ENCODE measurements around the gene IFITM10. TPM values are rescaled to one million over a fixed set of nuclear protein-coding genes. Genes with fewer than 3 reads are reported as not detected.

The IFITM10 gene
- total RNA-seq, 1 donor, result 18.1 TPM

GRCh38 chr11:1705126-1706052 is 45.0 kb downstream of the IFITM10 start:
- Histone ChIP-seq H3K4me2 (ENCODE audit: insufficient read depth, low read length) (no peak overlapping the region), H3K9me3 (ENCODE audit: low read depth, low read length) (peaks cover 4% of the 10 kb centered on the region), H2AFZ (ENCODE audit: low read length) (no peak overlapping the region), H3K27me3 (ENCODE audit: insufficient read depth, low read length) (peaks cover 22% of the 10 kb centered on the region), H3K27ac (ENCODE audit: low read depth, low read length) (no peak overlapping the region), H4K20me1 (ENCODE audit: insufficient read depth, low read length) (no peaks in the 10 kb centered on the region), H3K36me3 (ENCODE audit: insufficient read depth, low read length) (no peaks in the 10 kb centered on the region), H3K79me2 (ENCODE audit: insufficient read depth, low read length) (no peaks in the 10 kb centered on the region), H3K4me1 (ENCODE audit: insufficient read depth, low read length) (no peaks in the 10 kb centered on the region), H3K4me3 (ENCODE audit: insufficient read depth, low read length) (no peak overlapping the region)
- peak; percentile 31 for DNase-seq (ENCODE audit: insufficient read length, low spot score, missing footprints)
- TF ChIP-seq CTCF (IDR thresholded peaks at IDR 0.05; ENCODE audit: extremely low read depth, low read depth, low read length), result no peak

GRCh38 chr11:1703146-1703545 is 47.2 kb downstream of the IFITM10 start:
- H3K4me1 ChIP-seq (ENCODE audit: insufficient read depth, low read length), result no peaks in the 10 kb centered on the region
- DNase-seq (ENCODE audit: insufficient read length, low spot score, missing footprints), result no peak
- H3K79me2 ChIP-seq (ENCODE audit: insufficient read depth, low read length), result no peaks in the 10 kb centered on the region
- H3K36me3 ChIP-seq (ENCODE audit: insufficient read depth, low read length), result no peaks in the 10 kb centered on the region
- H3K4me3 ChIP-seq (ENCODE audit: insufficient read depth, low read length), result no peak overlapping the region
- peaks cover 13% of the 10 kb centered on the region for H3K27me3 ChIP-seq (ENCODE audit: insufficient read depth, low read length)
- H2AFZ ChIP-seq (ENCODE audit: low read length), result no peak overlapping the region
- no peak for TF ChIP-seq CTCF (IDR thresholded peaks at IDR 0.05; ENCODE audit: extremely low read depth, low read depth, low read length)
- H3K4me2 ChIP-seq (ENCODE audit: insufficient read depth, low read length), result no peak overlapping the region
- no peak overlapping the region for H3K27ac ChIP-seq (ENCODE audit: low read depth, low read length)
- no peaks in the 10 kb centered on the region for H4K20me1 ChIP-seq (ENCODE audit: insufficient read depth, low read length)
- H3K9me3 ChIP-seq (ENCODE audit: low read depth, low read length), result peaks cover 4% of the 10 kb centered on the region

GRCh38 chr11:1702506-1702905 is 47.9 kb downstream of the IFITM10 start:
- DNase-seq (ENCODE audit: insufficient read length, low spot score, missing footprints), result no peak
- Histone ChIP-seq H3K9me3 (ENCODE audit: low read depth, low read length) (peaks cover 4% of the 10 kb centered on the region), H3K4me1 (ENCODE audit: insufficient read depth, low read length) (no peaks in the 10 kb centered on the region), H3K4me2 (ENCODE audit: insufficient read depth, low read length) (no peak overlapping the region), H3K27me3 (ENCODE audit: insufficient read depth, low read length) (peaks cover 9% of the 10 kb centered on the region), H3K79me2 (ENCODE audit: insufficient read depth, low read length) (no peaks in the 10 kb centered on the region), H3K27ac (ENCODE audit: low read depth, low read length) (no peak overlapping the region), H2AFZ (ENCODE audit: low read length) (no peak overlapping the region), H3K36me3 (ENCODE audit: insufficient read depth, low read length) (no peaks in the 10 kb centered on the region), H3K4me3 (ENCODE audit: insufficient read depth, low read length) (no peak overlapping the region), H4K20me1 (ENCODE audit: insufficient read depth, low read length) (no peaks in the 10 kb centered on the region)
- no peak for TF ChIP-seq CTCF (IDR thresholded peaks at IDR 0.05; ENCODE audit: extremely low read depth, low read depth, low read length)

GRCh38 chr11:1701091-1701807 is 49.1 kb downstream of the IFITM10 start:
- no peak for TF ChIP-seq CTCF (IDR thresholded peaks at IDR 0.05; ENCODE audit: extremely low read depth, low read depth, low read length)
- no peaks in the 10 kb centered on the region for H3K4me1 ChIP-seq (ENCODE audit: insufficient read depth, low read length)
- no peak overlapping the region for H3K4me3 ChIP-seq (ENCODE audit: insufficient read depth, low read length)
- peak; percentile 49 for DNase-seq (ENCODE audit: insufficient read length, low spot score, missing footprints)
- H3K36me3 ChIP-seq (ENCODE audit: insufficient read depth, low read length), result no peaks in the 10 kb centered on the region
- no peaks in the 10 kb centered on the region for H3K79me2 ChIP-seq (ENCODE audit: insufficient read depth, low read length)
- no peak overlapping the region for H3K4me2 ChIP-seq (ENCODE audit: insufficient read depth, low read length)
- no peaks in the 10 kb centered on the region for H4K20me1 ChIP-seq (ENCODE audit: insufficient read depth, low read length)
- no peak overlapping the region for H2AFZ ChIP-seq (ENCODE audit: low read length)
- peaks cover 13% of the 10 kb centered on the region for H3K27me3 ChIP-seq (ENCODE audit: insufficient read depth, low read length)
- H3K27ac ChIP-seq (ENCODE audit: low read depth, low read length), result no peak overlapping the region
- peaks cover 4% of the 10 kb centered on the region for H3K9me3 ChIP-seq (ENCODE audit: low read depth, low read length)
